Hepatocyte (in vitro differentiated cells): ENCODE data around the gene ACACB. TPM values are rescaled to one million over a fixed set of nuclear protein-coding genes. Genes with fewer than 3 reads are reported as not detected.

ENCODE experiments used
- DNase-seq: peaks from one replicate; pipeline ENCODE4 v3.0.0-alpha.2; 2016; ENCODE audit warnings: low spot score
- H2AFZ ChIP-seq: fragments of 200-600 bp; sonication (generic); 2 replicates; pipeline ENCODE4 v1.6.0; 2016; ENCODE audit warnings: antibody characterized with exemption, mild to moderate bottlenecking
- H3K27ac ChIP-seq: fragments of 200-600 bp; sonication (generic); 2 replicates; pipeline ENCODE4 v1.5.1; 2016; ENCODE audit warnings: mild to moderate bottlenecking
- H3K27me3 ChIP-seq: fragments of 200-600 bp; sonication (generic); 2 replicates; pipeline ENCODE4 v1.6.1; 2016
- H3K36me3 ChIP-seq: fragments of 200-600 bp; sonication (generic); replicated peaks from 2 replicates; pipeline ENCODE4 v1.5.1; 2016; ENCODE audit warnings: low read depth; ENCODE audit not compliant: insufficient read depth
- H3K4me1 ChIP-seq: fragments of 200-600 bp; sonication (generic); 2 replicates; pipeline ENCODE4 v1.5.1; 2016; ENCODE audit warnings: mild to moderate bottlenecking, moderate library complexity; ENCODE audit not compliant: insufficient read depth
- H3K4me2 ChIP-seq: fragments of 200-600 bp; sonication (generic); 2 replicates; pipeline ENCODE4 v1.6.0; 2016
- H3K4me3 ChIP-seq: fragments of 200-600 bp; sonication (generic); 2 replicates; pipeline ENCODE4 v1.5.1; 2016; ENCODE audit warnings: mild to moderate bottlenecking
- H3K79me2 ChIP-seq: fragments of 200-600 bp; sonication (generic); 2 replicates; pipeline ENCODE4 v1.6.0; 2017; ENCODE audit warnings: mild to moderate bottlenecking
- H3K9me2 ChIP-seq: fragments of 200-600 bp; sonication (generic); replicated peaks from 2 replicates; pipeline ENCODE4 v1.6.0; 2017; ENCODE audit warnings: mild to moderate bottlenecking; ENCODE audit not compliant: insufficient read depth
- H3K9me3 ChIP-seq: fragments of 200-600 bp; sonication (generic); 2 replicates; pipeline ENCODE4 v1.5.1; 2016; ENCODE audit warnings: low read depth, mild to moderate bottlenecking
- H4K20me1 ChIP-seq: fragments of 200-600 bp; sonication (generic); 2 replicates; pipeline ENCODE4 v1.6.0; 2016; ENCODE audit warnings: mild to moderate bottlenecking; ENCODE audit not compliant: insufficient read depth, poor library complexity, severe bottlenecking
- CTCF ChIP-seq: fragments of 200-600 bp; sonication (generic); IDR thresholded peaks from 2 replicates; pipeline ENCODE4 v1.5.1; 2016; ENCODE audit warnings: antibody characterized with exemption, mild to moderate bottlenecking; ENCODE audit not compliant: poor library complexity
- EZH2 ChIP-seq: fragments of 200-600 bp; sonication (generic); IDR thresholded peaks from 2 replicates; pipeline ENCODE4 v1.6.1; 2016; ENCODE audit warnings: antibody characterized with exemption, mild to moderate bottlenecking, borderline replicate concordance
- EZH2phosphoT487 ChIP-seq: fragments of 200-600 bp; sonication (generic); IDR thresholded peaks from one replicate; pipeline ENCODE4 v1.6.1; 2018; ENCODE audit warnings: antibody characterized with exemption, mild to moderate bottlenecking, low read depth, moderate library complexity; ENCODE audit not compliant: unreplicated experiment, severe bottlenecking
- WGBS: methylation state at CpG from one replicate; pipeline ENCODE4 v1.1.6; 2016; ENCODE audit warnings: low lambda C conversion rate; ENCODE audit errors: missing lambda C conversion rate; 5-methylcytosine and 5-hydroxymethylcytosine counted together
- polyA plus RNA-seq: library from polyadenylated mRNA; unstranded; fragments of >200 nt; fragmentation: Nextera tagmentation; extraction: Ambion mirVana; gene quantifications from 2 replicates; pipeline ENCODE4 v1.2.1, GENCODE V29; 2016
- total RNA-seq: library from RNA; depleted of rRNA; stranded (reverse); fragments of >200 nt; gene quantifications from 2 replicates; pipeline ENCODE4 v1.2.3, GENCODE V29; 2014

ACACB gene
- total and polyA plus RNA-seq, 2 experiments from 2014 or later: 3.9 to 9.3 TPM

GRCh38 chr12:109188108-109188712, 71.8 kb downstream of the ACACB start:
- DNase-seq: no peak
- H3K9me2 ChIP-seq: no peaks in the 10 kb centered on the region
- no peak overlapping the region for H3K27ac ChIP-seq
- WGBS: 67% methylated on average over 2 of the region's 4 CpGs
- H3K36me3 ChIP-seq: no peaks in the 10 kb centered on the region
- no peak overlapping the region for H3K4me2 ChIP-seq
- H3K4me1 ChIP-seq: no peaks in the 10 kb centered on the region
- no peak overlapping the region for H2AFZ ChIP-seq
- H4K20me1 ChIP-seq: no peaks in the 10 kb centered on the region
- H3K4me3 ChIP-seq: no peak overlapping the region
- no peaks in the 10 kb centered on the region for H3K27me3 ChIP-seq
- H3K79me2 ChIP-seq: no peaks in the 10 kb centered on the region
- TF ChIP-seq CTCF: no peak
- no peak for TF ChIP-seq EZH2
- no peak for TF ChIP-seq EZH2phosphoT487
- no peaks in the 10 kb centered on the region for H3K9me3 ChIP-seq

DNA sequence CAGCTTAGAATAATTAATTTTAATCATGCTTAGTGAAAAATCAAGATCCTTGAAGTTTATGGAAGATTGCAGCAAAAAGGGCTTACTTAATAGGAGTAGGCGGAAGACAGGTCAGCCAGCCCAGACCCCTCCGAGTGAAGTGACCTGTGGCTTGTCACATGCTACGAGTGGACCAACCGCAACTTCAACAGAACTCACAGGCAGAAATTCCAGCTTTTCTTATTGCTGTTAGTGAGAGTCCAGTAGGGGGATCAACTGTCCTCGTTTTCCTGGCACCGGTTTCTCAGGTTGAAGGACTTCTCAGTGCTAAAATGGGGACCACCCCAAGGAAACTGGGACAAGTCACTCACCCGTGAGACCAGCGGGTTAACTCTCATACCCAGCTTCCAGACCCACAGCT, 72.9 kb downstream of the ACACB start:
- H3K4me2 ChIP-seq: no peak overlapping the region
- no peak for DNase-seq
- H3K27me3 ChIP-seq: no peaks in the 10 kb centered on the region
- H3K27ac ChIP-seq: no peak overlapping the region
- H3K79me2 ChIP-seq: no peaks in the 10 kb centered on the region
- no peaks in the 10 kb centered on the region for H3K36me3 ChIP-seq
- no peaks in the 10 kb centered on the region for H3K9me2 ChIP-seq
- no peaks in the 10 kb centered on the region for H3K9me3 ChIP-seq
- H2AFZ ChIP-seq: no peak overlapping the region
- TF ChIP-seq EZH2 (no peak), CTCF (no peak), EZH2phosphoT487 (no peak)
- H3K4me3 ChIP-seq: no peak overlapping the region
- WGBS: 86% methylated on average over 8 of the region's 8 CpGs
- no peaks in the 10 kb centered on the region for H3K4me1 ChIP-seq
- H4K20me1 ChIP-seq: no peaks in the 10 kb centered on the region

GRCh38 chr12:109191621-109192250, 75.3 kb downstream of the ACACB start:
- Histone ChIP-seq H3K27ac (no peak overlapping the region), H4K20me1 (no peaks in the 10 kb centered on the region), H3K79me2 (no peaks in the 10 kb centered on the region), H3K9me3 (no peaks in the 10 kb centered on the region), H3K4me2 (no peak overlapping the region), H3K9me2 (no peaks in the 10 kb centered on the region), H3K36me3 (no peaks in the 10 kb centered on the region), H3K4me3 (no peak overlapping the region), H2AFZ (no peak overlapping the region), H3K4me1 (no peaks in the 10 kb centered on the region), H3K27me3 (no peaks in the 10 kb centered on the region)
- DNase-seq: no peak
- no peak for TF ChIP-seq CTCF
- TF ChIP-seq EZH2phosphoT487: no peak
- TF ChIP-seq EZH2: no peak
- 86% methylated on average over 20 of the region's 20 CpGs for WGBS
